ENCODE measurements around the gene FGF1. TPM values are rescaled to one million over a fixed set of nuclear protein-coding genes. Genes with fewer than 3 reads are reported as not detected.

FGF1 gene
- total and polyA plus RNA-seq, 2 of the 4 experiments (the other 2 are of a cell fraction) = 7.6 to 7.7 TPM

- no TSS peak for BruUV-seq (replicated peaks)
Observed at GRCh38 chr5:142569905-142570304, 116.0 kb downstream of the FGF1 start.

More at GRCh38 chr5:142569905-142570304, 116.0 kb downstream of the FGF1 start:
- Histone ChIP-seq H3K9ac (ENCODE audit: low read depth, low read length) (no peak overlapping the region), H3K4me3 (ENCODE audit: insufficient read depth, low read depth, low read length) (no peak overlapping the region), H4K8ac (ENCODE audit: low read depth in 2 of 2, low read length in 2 of 2) (peak overlapping the region; percentile 63 to 81; a peak in 1 of 4 replicates), H4K20me1 (ENCODE audit: insufficient read depth, low read length) (no peaks in the 10 kb centered on the region), H4K5ac (ENCODE audit: low read depth, low read length) (no peak overlapping the region; the same call in 1 of the 2 replicates), H3K27ac (ENCODE audit: insufficient read depth, low read length) (no peak overlapping the region), H3K56ac (ENCODE audit: extremely low read depth, insufficient read depth, low read length) (no peak overlapping the region), H3K9me3 (ENCODE audit: control insufficient read depth, insufficient read depth, low read length) (no peaks in the 10 kb centered on the region), H4K91ac (ENCODE audit: insufficient read depth, low read depth, low read length) (no peak overlapping the region; the same call in 1 of the 2 replicates), H2BK15ac (ENCODE audit: low read depth, low read length) (0 out of 3 replicates have a peak overlapping the region, but pooled peaks have one; percentile 90), H3K14ac (replicated peaks; ENCODE audit: low read depth, low read length) (no peak overlapping the region), H3K4me1 (ENCODE audit: control insufficient read depth, insufficient read depth, low read length) (peaks cover 10% of the 10 kb centered on the region), H3K36me3 (ENCODE audit: control insufficient read depth, insufficient read depth, low read length) (no peaks in the 10 kb centered on the region), H2BK20ac (ENCODE audit: low read depth, low read length) (peak overlapping the region; percentile 82; the same call in 1 of the 2 replicates), H3K18ac (ENCODE audit: low read depth, low read length) (peak overlapping the region; percentile 54; the same call in 1 of the 2 replicates), H2AK5ac (ENCODE audit: low read depth, low read length) (no peak overlapping the region), H3K4ac (ENCODE audit: low read depth, low read length) (no peak overlapping the region), H2AFZ (replicated peaks; ENCODE audit: low read length, poor library complexity) (no peak overlapping the region), H3K79me1 (ENCODE audit: low read depth in 1 of 2, low read length in 2 of 2) (no peaks in the 10 kb centered on the region), H2AK9ac (replicated peaks; ENCODE audit: low read depth, low read length, poor library complexity) (no peak overlapping the region), H3K4me2 (ENCODE audit: low read depth, low read length) (no peak overlapping the region), H2BK120ac (ENCODE audit: low read depth, low read length) (no peak overlapping the region), H2BK5ac (ENCODE audit: low read depth, low read length, poor library complexity, severe bottlenecking) (peak overlapping the region; percentile 92), H3K27me3 (ENCODE audit: control insufficient read depth, insufficient read depth, low read length) (no peaks in the 10 kb centered on the region), H3K23ac (ENCODE audit: low read depth, low read length) (no peak overlapping the region), H3K9me1 (ENCODE audit: insufficient read depth, low read length) (peaks cover 5% of the 10 kb centered on the region; the same call in 1 of the 2 replicates)
- dilution Hi-C loops (cut with HindIII; ENCODE audit: low sequenced_read_pairs, unreplicated experiment) = no loop called here
- CTCF ChIA-PET = interaction anchor here (0.6 kb wide), 1 partner anchor 267 kb away, joined by 4 read pairs; no protein-coding TSS in a partner anchor
- peak; percentile 86 for TF ChIP-seq CEBPB (IDR thresholded peaks at IDR 0.05; ENCODE audit: low read depth, low read length)
- no peak for TF ChIP-seq MAFK (IDR thresholded peaks at IDR 0.05; ENCODE audit: low read depth, low read length)
- WGBS, 2 experiments (ENCODE audit: extremely low coverage in 2 of 2, insufficient read length in 1 of 2) = 33% methylated on average over 1 of the region's 6 CpGs; no CpG with 5 or more reads in 1 of the 2 experiments
- intact Hi-C loops (cut with micrococcal nuclease) = no loop called here
- no peak for ATAC-seq (ENCODE audit: low read depth)
- no peak for DNase-seq
- in situ Hi-C loops (cut with MboI; ENCODE audit: low sequenced_read_pairs) = no loop called here
- POLR2A ChIA-PET (ENCODE audit: unreplicated experiment) = no interaction called here
